ENCODE measurements around the gene DISC1. TPM values are rescaled to one million over a fixed set of nuclear protein-coding genes. Genes with fewer than 3 reads are reported as not detected.
A peak's percentile ranks its signal among the peaks of the same experiment; 100 is the strongest.

Gene DISC1
- total RNA-seq, 1 experiment from 2014 or later = 1.8 TPM

- peak; percentile 77 for ATAC-seq
- H3K4me3 ChIP-seq (replicated peaks in 1 of 2; ENCODE audit: low read depth in 1 of 2, low read length in 2 of 2) = no peak overlapping the region
- H2AFZ ChIP-seq (ENCODE audit: low read depth, low read length, poor library complexity, severe bottlenecking) = peak overlapping the region; percentile 63
- no peak overlapping the region for H3K4me2 ChIP-seq (ENCODE audit: low read length)
- H3K9ac ChIP-seq (ENCODE audit: low read length) = no peak overlapping the region
- POLR2A ChIA-PET = no interaction called here
- H3K9me2 ChIP-seq (ENCODE audit: insufficient read depth) = no peaks in the 10 kb centered on the region
- H3K27ac ChIP-seq (ENCODE audit: low read depth, low read length) = no peak overlapping the region
- no peaks in the 10 kb centered on the region for H3K9me3 ChIP-seq (ENCODE audit: control insufficient read depth in 1 of 2, insufficient read depth in 1 of 2, low read depth in 1 of 2, low read length in 2 of 2)
- BruUV-seq (replicated peaks) = no TSS peak
- peak; percentile 23 for DNase-seq (ENCODE audit: low read depth, low spot score)
- intact Hi-C loops (cut with micrococcal nuclease) = loop anchor here (1.0 to 2.0 kb wide), 2 partner anchors 760 to 1375 kb away; no protein-coding TSS in a partner anchor
- RAD21 ChIA-PET (ENCODE audit: low non-redundant PET in 1 of 2, low total read pairs in 2 of 2, uncharacterized antibody in 2 of 2, unreplicated experiment in 2 of 2) = interaction anchor here (0.6 to 1.7 kb wide), 4 partner anchors 109 to 761 kb away, joined by 3 to 6 read pairs (median 4); no protein-coding TSS in a partner anchor
- no peaks in the 10 kb centered on the region for H3K27me3 ChIP-seq (ENCODE audit: insufficient read depth, low read length)
- CTCF ChIA-PET = interaction anchor here (1.2 to 3.8 kb wide), 5 partner anchors 12 to 761 kb away, joined by 3 to 29 read pairs (median 6); no protein-coding TSS in a partner anchor
- no peak for TF ChIP-seq ZFX (IDR thresholded peaks at IDR 0.05)
- TF ChIP-seq SIN3A (IDR thresholded peaks at IDR 0.05; ENCODE audit: low read depth) = no peak
- no peak for TF ChIP-seq EGR1 (IDR thresholded peaks at IDR 0.05; ENCODE audit: low read depth)
- TF ChIP-seq, protein P1, sequence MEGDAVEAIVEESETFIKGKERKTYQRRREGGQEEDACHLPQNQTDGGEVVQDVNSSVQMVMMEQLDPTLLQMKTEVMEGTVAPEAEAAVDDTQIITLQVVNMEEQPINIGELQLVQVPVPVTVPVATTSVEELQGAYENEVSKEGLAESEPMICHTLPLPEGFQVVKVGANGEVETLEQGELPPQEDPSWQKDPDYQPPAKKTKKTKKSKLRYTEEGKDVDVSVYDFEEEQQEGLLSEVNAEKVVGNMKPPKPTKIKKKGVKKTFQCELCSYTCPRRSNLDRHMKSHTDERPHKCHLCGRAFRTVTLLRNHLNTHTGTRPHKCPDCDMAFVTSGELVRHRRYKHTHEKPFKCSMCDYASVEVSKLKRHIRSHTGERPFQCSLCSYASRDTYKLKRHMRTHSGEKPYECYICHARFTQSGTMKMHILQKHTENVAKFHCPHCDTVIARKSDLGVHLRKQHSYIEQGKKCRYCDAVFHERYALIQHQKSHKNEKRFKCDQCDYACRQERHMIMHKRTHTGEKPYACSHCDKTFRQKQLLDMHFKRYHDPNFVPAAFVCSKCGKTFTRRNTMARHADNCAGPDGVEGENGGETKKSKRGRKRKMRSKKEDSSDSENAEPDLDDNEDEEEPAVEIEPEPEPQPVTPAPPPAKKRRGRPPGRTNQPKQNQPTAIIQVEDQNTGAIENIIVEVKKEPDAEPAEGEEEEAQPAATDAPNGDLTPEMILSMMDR (IDR thresholded peaks at IDR 0.05 in 2 of 3, conservative IDR thresholded peaks at IDR 0.05 in 1 of 3; ENCODE audit: borderline replicate concordance in 1 of 3, insufficient read depth in 1 of 3, low read depth in 2 of 3, low read length in 2 of 3) = peak; percentile 70 to 93 (median 76); a peak in 5 of 6 replicates
- TF ChIP-seq RAD21 (IDR thresholded peaks at IDR 0.05; ENCODE audit: low read depth) = peak; percentile 93
- TF ChIP-seq EZH2 (IDR thresholded peaks at IDR 0.05) = no peak
- no peaks in the 10 kb centered on the region for H4K20me1 ChIP-seq (ENCODE audit: insufficient read depth)
- H3K79me2 ChIP-seq (ENCODE audit: insufficient read depth, low read length) = no peaks in the 10 kb centered on the region
- no peaks in the 10 kb centered on the region for H3K4me1 ChIP-seq (ENCODE audit: control insufficient read depth in 1 of 2, insufficient read depth in 2 of 2, low read length in 2 of 2)
- H3K36me3 ChIP-seq (ENCODE audit: control insufficient read depth in 1 of 2, insufficient read depth in 2 of 2, low read length in 2 of 2) = no peaks in the 10 kb centered on the region
Measured at GRCh38 chr1:231866392-231867331, 240.1 kb downstream of the DISC1 start.
